Activated CD4-positive, alpha-beta T cell treated with anti-CD3 and anti-CD28 coated beads, Interleukin-2, amount 50 U/mL, for 48 hours (primary cell): ENCODE measurements around the gene TARM1.
"Not testable (repeated sequence)": the region's sequence is repeated elsewhere in the genome, so short reads cannot be mapped to it uniquely, and the experiment has no call there.

Experiments used
- DNase-seq, 2 experiments: peaks; one replicate each; pipeline ENCODE4 v3.0.0-alpha.2; 2020

The TARM1 gene

GRCh38 chr19:54081032-54081431, at the start of gene TARM1:
TSS of gene TARM1 (minus strand) at chr19:54081365. CDS start at chr19:54081340, 25 bp downstream.
- no peak for DNase-seq

GRCh38 chr19:54129617-54129996, 48.4 kb upstream of the TARM1 start:
- DNase-seq = no peak

- DNase-seq = no peak
These were observed 47.8 kb upstream of the TARM1 start for GRCh38 chr19:54128796-54129616.

- DNase-seq = no peak
These were observed 47.2 kb upstream of the TARM1 start for GRCh38 chr19:54128441-54128725.

- DNase-seq = no peak
These were observed 46.7 kb upstream of the TARM1 start for GRCh38 chr19:54127688-54128440.

GRCh38 chr19:54125713-54126112, 44.5 kb upstream of the TARM1 start:
- DNase-seq = no peak

GRCh38 chr19:54124393-54124792, 43.2 kb upstream of the TARM1 start:
- no peak for DNase-seq

GRCh38 chr19:54123682-54124081, 42.5 kb upstream of the TARM1 start:
- no peak for DNase-seq

GRCh38 chr19:54121259-54121658, 40.1 kb upstream of the TARM1 start:
- DNase-seq = no peak

GRCh38 chr19:54115109-54116063, 34.2 kb upstream of the TARM1 start, which contains the start of the genes PRPF31 and TFPT:
TSS of gene PRPF31 (plus strand) at chr19:54115754. CDS start at chr19:54118279, 2,525 bp downstream.
TSS of gene TFPT (minus strand) at chr19:54115657. CDS start at chr19:54115269, 388 bp downstream.
- DNase-seq = peak; percentile 96 to 97

- peak; percentile 49 to 59 for DNase-seq
These were observed 33.4 kb upstream of the TARM1 start for GRCh38 chr19:54114340-54115108.

GRCh38 chr19:54109651-54110050, 28.5 kb upstream of the TARM1 start:
- DNase-seq = no peak

- DNase-seq = no peak
These were observed 27.3 kb upstream of the TARM1 start for GRCh38 chr19:54108496-54108895.

GRCh38 chr19:54107876-54108490, 26.8 kb upstream of the TARM1 start:
- no peak for DNase-seq

GRCh38 chr19:54106716-54107115, 25.6 kb upstream of the TARM1 start:
- DNase-seq = no peak

- DNase-seq = no peak
These were observed 24.6 kb upstream of the TARM1 start for GRCh38 chr19:54105796-54106195.

GRCh38 chr19:54104998-54105715, 24.0 kb upstream of the TARM1 start:
- DNase-seq = no peak

- DNase-seq = peak; percentile 95 to 96
These were observed 21.4 kb upstream of the TARM1 start, which contains the start of gene NDUFA3 for GRCh38 chr19:54102421-54103169. TSS of gene NDUFA3 (plus strand) at chr19:54102855. CDS start at chr19:54102879, 24 bp downstream.

GRCh38 chr19:54100561-54100960, 19.4 kb upstream of the TARM1 start, which contains the start of gene OSCAR:
TSS of gene OSCAR (minus strand) at chr19:54100803. CDS start at chr19:54100792, 11 bp downstream.
- no peak for DNase-seq

GRCh38 chr19:54099903-54100255, 18.7 kb upstream of the TARM1 start:
- not testable (repeated sequence) for DNase-seq
